IPS-20b (cell line): ENCODE data around the gene PAX6.
A peak's percentile ranks its signal among the peaks of the same experiment; 100 is the strongest.

Experiments used
- H3K27ac ChIP-seq: one replicate; pipeline ENCODE4 v1.5.1; 2013; ENCODE audit warnings: low read length
- H3K27me3 ChIP-seq: 2 replicates; pipeline ENCODE4 v1.6.1; 2013; ENCODE audit warnings: mild to moderate bottlenecking, low read length, inconsistent platforms; ENCODE audit not compliant: insufficient read depth
- H3K36me3 ChIP-seq: 2 replicates; pipeline ENCODE4 v1.6.1; 2013; ENCODE audit warnings: low read depth, mild to moderate bottlenecking, inconsistent platforms, low read length, moderate library complexity; ENCODE audit not compliant: insufficient read depth
- H3K4me1 ChIP-seq: 2 replicates; pipeline ENCODE4 v1.6.1; 2013; ENCODE audit warnings: mild to moderate bottlenecking, control low read depth, inconsistent platforms, low read length, moderate library complexity; ENCODE audit not compliant: insufficient read depth
- H3K4me3 ChIP-seq: 2 replicates; pipeline ENCODE4 v1.5.1; 2013; ENCODE audit warnings: mild to moderate bottlenecking, low read length, inconsistent platforms
- H3K9ac ChIP-seq: 2 replicates; pipeline ENCODE4 v1.6.1; 2013; ENCODE audit warnings: low read depth, mild to moderate bottlenecking, inconsistent platforms, low read length, moderate library complexity
- H3K9me3 ChIP-seq: 2 replicates; pipeline ENCODE4 v1.6.1; 2013; ENCODE audit warnings: mild to moderate bottlenecking, low read depth, low read length, inconsistent platforms; ENCODE audit not compliant: insufficient read depth

Gene PAX6

DNA sequence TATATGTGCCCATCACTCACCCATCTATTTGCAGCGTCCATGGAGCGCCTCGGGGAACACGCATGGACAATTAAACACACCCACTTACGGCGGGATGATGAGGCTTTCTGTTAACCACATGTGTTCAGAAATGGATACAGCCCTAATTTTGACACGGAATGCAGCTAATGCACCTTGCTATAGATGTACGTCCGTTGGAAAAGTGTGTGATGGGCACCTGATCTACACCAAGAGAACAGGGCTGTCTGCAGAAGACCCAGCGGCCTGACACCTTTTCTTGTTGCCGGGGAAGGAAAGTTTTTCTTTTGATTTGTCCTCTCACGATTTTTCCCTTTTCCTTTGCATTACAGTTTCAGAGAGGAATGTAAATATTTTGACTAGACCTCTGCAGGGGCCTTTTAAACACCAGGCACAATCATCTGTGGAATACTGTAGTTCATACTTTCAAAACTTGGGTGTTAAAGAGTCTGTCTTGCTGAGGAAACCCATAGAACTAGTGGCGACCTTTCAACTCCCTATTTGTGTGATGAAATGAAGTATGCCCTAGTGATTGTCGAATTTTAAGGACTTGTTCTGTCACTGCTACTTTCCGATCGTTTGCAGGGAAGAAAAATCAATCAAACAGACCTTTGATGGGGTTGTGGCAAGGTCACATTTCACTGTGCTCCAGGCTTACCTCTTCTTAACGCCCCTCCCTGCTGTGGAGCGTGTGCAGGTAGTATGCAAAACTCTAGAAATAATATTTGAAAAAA is 16.5 kb upstream of the PAX6 start:
- Histone ChIP-seq H3K4me1 (peaks cover 48% of the 10 kb centered on the region), H3K4me3 (peak overlapping the region; percentile 44; the same call in 1 of the 2 replicates), H3K9me3 (no peaks in the 10 kb centered on the region), H3K27ac (no peak overlapping the region), H3K36me3 (no peaks in the 10 kb centered on the region), H3K9ac (no peak overlapping the region), H3K27me3 (peaks cover 98% of the 10 kb centered on the region)

DNA sequence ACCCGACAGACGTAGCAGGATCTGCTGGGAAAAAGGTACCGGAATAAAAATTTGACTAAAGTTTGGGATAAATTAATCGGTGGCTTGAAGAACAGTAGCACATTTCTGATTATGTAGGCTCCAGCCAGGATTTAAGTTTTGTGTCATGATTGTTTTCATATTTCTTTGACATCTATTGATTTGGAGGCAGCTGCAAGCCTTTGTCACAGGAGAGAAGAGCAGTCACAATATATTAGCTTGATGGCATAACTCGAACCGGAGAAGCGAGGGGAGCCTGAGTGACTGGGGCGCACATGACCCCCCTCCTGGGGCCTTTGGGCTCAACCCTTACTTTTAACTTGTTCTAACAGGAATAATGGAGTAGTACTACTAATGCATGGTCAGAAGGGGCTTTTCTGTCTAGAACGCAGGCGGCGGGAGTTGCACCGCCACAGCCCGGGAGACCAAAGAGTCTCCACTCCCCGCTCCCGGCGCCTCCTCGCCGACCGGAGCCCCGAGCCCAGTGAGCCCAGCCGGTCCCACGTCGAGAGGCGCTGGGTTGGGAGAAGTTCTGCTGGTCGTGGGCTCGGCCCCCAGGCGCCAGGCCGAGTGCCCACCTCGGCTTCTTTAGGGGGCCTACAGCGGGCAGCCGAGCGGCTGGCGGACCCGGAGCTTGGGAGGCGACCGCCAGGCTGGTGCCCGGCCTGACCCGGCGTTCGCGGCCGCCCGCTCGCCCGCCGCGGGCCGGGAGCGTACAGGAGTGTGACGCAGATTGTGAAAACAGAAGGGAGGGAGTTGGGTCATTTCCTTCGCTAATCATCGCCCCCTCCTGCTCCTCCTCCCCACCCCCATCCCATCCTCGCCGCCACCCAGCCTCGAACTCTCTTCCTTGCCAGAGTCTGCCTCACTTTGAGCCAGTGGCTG is 15.7 kb upstream of the PAX6 start:
- no peaks in the 10 kb centered on the region for H3K36me3 ChIP-seq
- peak overlapping the region; percentile 44; the same call in 1 of the 2 replicates for H3K4me3 ChIP-seq
- no peak overlapping the region for H3K27ac ChIP-seq
- peaks cover 99% of the 10 kb centered on the region for H3K27me3 ChIP-seq
- no peak overlapping the region for H3K9ac ChIP-seq
- H3K4me1 ChIP-seq, result peaks cover 51% of the 10 kb centered on the region
- no peaks in the 10 kb centered on the region for H3K9me3 ChIP-seq

DNA sequence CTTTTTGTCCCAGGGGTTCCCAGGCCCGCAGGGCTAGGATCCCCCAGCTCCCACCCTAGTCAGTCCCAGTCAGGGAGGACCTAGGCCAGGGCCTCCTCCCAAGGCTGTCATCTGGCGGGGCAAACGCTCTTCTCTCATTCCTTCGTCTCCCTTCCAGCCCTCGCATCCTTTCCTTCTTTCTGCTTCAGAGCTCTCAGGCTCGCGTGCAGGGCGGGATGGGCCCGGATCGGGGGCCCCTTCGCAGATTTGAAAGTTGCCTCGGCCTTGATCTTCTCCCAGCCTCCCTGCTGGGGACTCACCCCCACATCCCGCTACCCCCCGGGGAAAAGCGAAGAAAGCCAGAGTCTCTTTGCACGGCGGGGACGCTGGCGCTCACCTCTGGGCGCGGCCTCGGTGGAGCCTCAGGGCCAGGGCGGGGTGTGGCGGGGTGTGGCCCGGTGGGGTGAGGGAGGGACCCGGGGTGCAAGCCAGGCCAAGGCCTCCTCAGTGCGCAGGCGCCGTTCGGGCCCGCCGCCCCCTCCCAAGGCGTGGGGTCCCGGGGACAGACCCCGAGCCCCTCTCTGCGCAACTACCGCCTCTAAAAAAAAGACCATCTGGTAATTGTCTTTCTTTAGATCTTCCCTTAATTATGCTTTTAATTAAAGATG is 14.8 kb upstream of the PAX6 start:
- Histone ChIP-seq H3K36me3 (no peaks in the 10 kb centered on the region), H3K27me3 (peaks cover 99% of the 10 kb centered on the region), H3K4me3 (peak overlapping the region; percentile 44; the same call in 1 of the 2 replicates), H3K27ac (no peak overlapping the region), H3K9ac (no peak overlapping the region), H3K9me3 (no peaks in the 10 kb centered on the region), H3K4me1 (peaks cover 60% of the 10 kb centered on the region)

DNA sequence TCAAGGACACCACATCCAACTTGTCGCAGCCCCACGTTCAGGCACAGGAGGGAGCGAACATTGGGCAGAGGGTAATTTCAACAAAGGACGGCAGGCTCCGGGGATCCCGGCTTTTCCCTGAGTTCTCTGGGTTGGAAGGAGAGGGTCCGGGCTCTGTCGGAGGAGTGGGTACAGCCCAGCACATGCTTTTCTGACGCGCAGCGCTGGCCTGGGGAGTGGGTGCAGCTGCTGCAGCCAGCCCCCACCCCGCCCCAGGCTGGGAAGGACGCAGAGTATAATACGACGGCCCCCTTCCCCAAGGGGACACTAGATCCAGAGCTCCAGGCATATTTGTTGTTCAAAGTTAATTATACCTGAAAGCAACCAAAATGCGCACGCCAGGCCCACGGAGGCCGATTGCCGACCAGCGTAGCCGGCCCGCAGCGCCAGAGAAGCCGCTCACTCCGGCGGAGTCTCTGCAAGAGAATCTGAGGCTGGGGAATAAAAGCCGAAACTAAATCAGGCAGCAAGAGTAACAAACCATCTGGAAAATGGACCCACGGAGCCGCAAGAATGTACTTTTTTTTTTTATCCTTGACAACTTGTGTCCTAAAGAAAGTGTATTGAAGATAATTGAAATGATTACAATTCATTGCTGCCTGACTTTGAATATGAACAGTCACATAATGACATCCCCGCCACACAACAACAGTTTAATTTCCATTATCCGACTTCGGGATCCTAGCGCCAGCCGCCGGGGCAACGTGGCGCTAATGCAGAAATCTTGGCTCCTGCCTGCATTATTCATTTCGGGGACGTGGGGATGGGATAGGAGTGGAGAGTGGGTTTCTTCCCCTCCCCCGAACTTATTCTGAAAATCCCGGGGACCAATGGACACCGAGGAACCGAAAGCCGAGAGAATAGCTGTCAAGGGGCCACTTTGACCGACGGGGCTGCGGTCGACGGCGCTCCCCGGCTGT is 14.0 kb upstream of the PAX6 start:
- H3K27me3 ChIP-seq, result peaks cover 100% of the 10 kb centered on the region

DNA sequence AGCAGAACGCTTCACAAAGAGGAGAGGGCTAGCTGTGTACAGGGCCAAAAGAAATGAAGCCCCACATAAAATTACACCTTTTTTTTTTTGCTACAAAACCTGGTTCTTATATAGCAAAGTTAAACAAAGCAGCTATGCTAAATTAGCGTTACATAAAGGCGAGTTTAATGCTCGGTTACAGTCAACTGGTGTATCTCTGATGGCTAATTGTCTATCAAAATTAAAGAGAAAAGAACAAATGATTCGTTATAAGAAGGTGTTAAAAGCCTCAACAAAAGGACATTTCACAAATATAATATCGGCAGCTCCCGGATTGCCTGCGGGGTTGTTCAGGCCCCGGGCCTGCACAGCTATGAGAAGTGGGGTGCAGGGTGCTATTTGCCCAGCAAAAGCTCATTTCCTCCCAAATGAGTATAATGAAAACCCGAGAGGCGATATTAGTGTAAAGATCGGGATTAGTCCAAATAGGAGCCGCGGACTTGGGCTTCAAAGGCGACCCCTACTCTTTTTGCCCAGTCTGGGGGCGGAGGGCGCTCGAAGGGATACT is 13.3 kb upstream of the PAX6 start:
- Histone ChIP-seq H3K27ac (no peak overlapping the region), H3K4me3 (peak overlapping the region; percentile 44; the same call in 1 of the 2 replicates), H3K4me1 (peaks cover 58% of the 10 kb centered on the region), H3K36me3 (no peaks in the 10 kb centered on the region), H3K9me3 (no peaks in the 10 kb centered on the region), H3K9ac (no peak overlapping the region), H3K27me3 (peaks cover 100% of the 10 kb centered on the region)

More for the DNA sequence above, 14.0 kb upstream of the PAX6 start:
- Histone ChIP-seq H3K36me3 (no peaks in the 10 kb centered on the region), H3K9ac (no peak overlapping the region), H3K27ac (no peak overlapping the region), H3K4me3 (peak overlapping the region; percentile 44; the same call in 1 of the 2 replicates), H3K9me3 (no peaks in the 10 kb centered on the region), H3K4me1 (peaks cover 64% of the 10 kb centered on the region)

DNA sequence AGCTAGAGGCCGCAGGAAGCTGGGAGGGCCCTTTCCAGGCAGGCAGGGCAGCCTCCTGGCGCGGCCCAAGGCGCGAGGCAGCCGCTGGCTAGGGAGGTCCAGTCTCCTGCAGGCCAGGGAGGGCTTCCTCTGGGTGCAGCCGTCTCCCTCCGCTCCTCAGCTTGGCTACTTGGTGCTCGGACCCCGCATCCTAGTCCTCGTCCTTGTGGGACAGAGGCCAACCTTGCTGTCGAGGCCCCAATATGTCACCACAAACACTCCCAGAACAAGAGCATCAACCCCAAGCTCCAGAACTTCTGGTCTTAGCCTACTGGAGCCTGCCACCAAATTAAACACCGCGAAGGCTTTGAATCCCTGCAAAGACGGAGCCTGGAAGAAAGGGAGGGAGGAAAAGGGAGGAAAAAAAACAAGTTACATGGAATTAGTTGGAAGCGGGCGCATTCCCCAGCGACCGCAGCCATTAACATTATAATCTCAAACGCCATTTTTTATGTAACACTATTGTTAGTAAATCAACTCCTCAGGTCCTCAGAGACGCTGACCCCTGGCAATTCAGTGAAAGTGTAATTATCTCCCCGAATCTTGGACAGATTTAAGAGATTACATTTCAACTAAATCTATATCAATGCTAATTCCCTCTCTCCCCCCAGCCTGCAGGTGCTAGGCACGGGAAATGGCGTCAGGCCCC is 12.7 kb upstream of the PAX6 start:
- no peaks in the 10 kb centered on the region for H3K36me3 ChIP-seq
- peaks cover 54% of the 10 kb centered on the region for H3K4me1 ChIP-seq
- no peak overlapping the region for H3K27ac ChIP-seq
- H3K4me3 ChIP-seq, result peak overlapping the region; percentile 44; the same call in 1 of the 2 replicates
- H3K9me3 ChIP-seq, result no peaks in the 10 kb centered on the region
- H3K27me3 ChIP-seq, result peaks cover 100% of the 10 kb centered on the region
- H3K9ac ChIP-seq, result 0 out of 2 replicates have a peak overlapping the region, but pooled peaks have one; percentile 5

DNA sequence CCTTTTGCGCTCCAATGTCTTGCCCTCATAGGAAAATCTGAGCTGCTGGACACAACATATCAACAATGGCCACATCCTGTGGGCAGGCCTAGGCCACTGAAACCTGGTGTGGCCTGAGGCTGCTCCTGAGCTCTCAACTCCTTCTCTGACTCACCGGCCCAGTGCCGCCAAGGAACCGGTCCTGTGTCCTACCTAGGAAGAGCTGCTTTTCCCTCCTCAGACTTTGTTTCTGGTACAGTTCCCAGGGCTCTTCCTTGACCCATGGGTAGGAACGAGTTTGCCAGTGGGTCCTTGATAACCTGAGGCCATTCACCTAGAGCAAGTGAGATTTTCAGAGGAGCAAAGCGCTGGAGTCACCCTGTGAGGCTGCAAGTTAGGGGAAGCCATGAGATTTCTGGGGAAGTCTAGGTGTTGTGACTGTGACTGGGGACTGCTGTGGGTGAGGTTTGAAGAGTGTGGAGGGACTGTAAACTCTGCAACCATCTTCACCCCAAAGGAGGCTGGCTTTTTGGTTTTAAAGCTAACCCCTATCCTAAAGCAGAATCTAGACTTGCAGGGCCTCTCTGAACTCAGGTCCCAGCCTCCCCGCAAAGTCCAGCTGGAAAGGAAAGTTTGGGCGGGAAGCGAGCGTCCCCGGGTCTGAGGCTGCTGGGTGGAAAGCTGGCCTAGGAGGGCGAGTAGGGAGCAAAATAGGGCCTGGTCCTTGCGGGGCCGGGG is 12.0 kb upstream of the PAX6 start:
- H3K4me3 ChIP-seq, result no peak overlapping the region; the same call in 1 of the 2 replicates
- H3K4me1 ChIP-seq, result peaks cover 51% of the 10 kb centered on the region
- no peaks in the 10 kb centered on the region for H3K9me3 ChIP-seq
- 0 out of 2 replicates have a peak overlapping the region, but pooled peaks have one; percentile 5 for H3K9ac ChIP-seq
- H3K27me3 ChIP-seq, result peaks cover 100% of the 10 kb centered on the region
- H3K36me3 ChIP-seq, result no peaks in the 10 kb centered on the region
- no peak overlapping the region for H3K27ac ChIP-seq

DNA sequence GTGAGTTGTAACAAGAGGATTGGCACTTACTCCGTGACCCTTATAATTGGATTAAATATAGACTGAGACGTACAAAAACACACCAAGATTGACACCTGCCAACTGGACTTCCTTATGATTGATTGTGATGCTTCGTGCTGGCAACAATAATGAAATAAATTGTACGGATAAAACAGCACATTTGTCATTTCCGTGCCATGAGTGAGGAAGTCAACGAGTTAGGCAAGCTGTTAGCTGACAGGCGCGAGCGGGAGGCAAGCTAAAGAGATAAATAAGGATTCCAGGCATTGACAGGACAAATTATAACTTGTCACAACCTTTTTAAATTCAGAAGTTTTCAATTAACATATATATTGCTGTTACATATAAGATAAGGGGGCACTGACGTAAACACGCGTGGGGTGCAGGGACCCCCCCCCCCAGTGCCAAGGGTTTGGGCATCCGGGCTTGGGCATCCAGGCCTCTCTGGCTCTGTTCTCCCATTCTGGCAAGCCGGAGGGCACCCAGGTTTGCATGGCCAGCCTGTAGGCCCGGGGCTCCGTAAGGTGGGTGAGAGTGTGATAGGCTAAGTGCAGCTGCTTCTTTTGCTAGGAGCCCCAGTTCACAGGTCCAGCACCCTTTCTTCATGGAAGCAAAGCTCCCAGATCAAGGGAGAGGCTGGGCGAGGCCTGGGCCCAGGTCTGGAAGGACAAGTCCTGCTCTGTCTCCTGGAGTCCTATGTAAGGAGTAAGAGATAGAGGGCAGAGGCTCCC is 11.2 kb upstream of the PAX6 start:
- H3K9me3 ChIP-seq, result no peaks in the 10 kb centered on the region
- no peak overlapping the region for H3K9ac ChIP-seq
- H3K4me3 ChIP-seq, result no peak overlapping the region
- H3K4me1 ChIP-seq, result peaks cover 44% of the 10 kb centered on the region
- no peaks in the 10 kb centered on the region for H3K36me3 ChIP-seq
- H3K27ac ChIP-seq, result no peak overlapping the region
- peaks cover 100% of the 10 kb centered on the region for H3K27me3 ChIP-seq

DNA sequence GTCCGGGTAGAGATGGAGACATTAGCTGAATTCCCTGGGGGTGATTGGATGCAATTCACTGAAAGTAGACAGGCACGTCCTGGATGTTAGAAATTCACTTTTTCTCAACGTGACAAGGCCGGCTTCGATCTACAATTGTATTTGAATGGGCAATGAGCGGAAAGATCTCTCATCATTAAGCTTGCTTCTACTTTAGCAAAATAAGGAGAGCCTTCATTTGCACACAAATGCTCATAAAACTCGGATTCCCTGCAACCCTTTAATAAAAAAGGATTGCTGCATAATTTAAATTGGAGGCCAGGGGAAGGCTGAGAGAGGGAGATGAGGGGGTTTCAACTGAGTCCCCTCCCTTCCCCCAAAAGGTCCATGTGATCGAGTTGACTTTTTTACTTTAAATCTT is 10.6 kb upstream of the PAX6 start:
- H3K27ac ChIP-seq, result no peak overlapping the region
- peaks cover 43% of the 10 kb centered on the region for H3K4me1 ChIP-seq
- H3K27me3 ChIP-seq, result peaks cover 100% of the 10 kb centered on the region

More for the DNA sequence above, 10.6 kb upstream of the PAX6 start:
- no peaks in the 10 kb centered on the region for H3K9me3 ChIP-seq
- no peaks in the 10 kb centered on the region for H3K36me3 ChIP-seq
- no peak overlapping the region for H3K9ac ChIP-seq
- no peak overlapping the region for H3K4me3 ChIP-seq
